GM08714 (cell line): ENCODE data around the gene RPL13A.
A peak's percentile ranks its signal among the peaks of the same experiment; 100 is the strongest.

Source experiments
- H3K4me3 ChIP-seq: fragments of 200-500 bp; sonication (Bioruptor generic); 2 replicates; pipeline ENCODE4 v1.5.1; 2014; ENCODE audit warnings: mild to moderate bottlenecking, low read length, inconsistent platforms
- ZNF274 ChIP-seq: IDR thresholded peaks from 2 replicates; pipeline ENCODE4 v1.6.1; 2012; ENCODE audit warnings: mild to moderate bottlenecking, low read depth, low read length

Gene RPL13A

DNA sequence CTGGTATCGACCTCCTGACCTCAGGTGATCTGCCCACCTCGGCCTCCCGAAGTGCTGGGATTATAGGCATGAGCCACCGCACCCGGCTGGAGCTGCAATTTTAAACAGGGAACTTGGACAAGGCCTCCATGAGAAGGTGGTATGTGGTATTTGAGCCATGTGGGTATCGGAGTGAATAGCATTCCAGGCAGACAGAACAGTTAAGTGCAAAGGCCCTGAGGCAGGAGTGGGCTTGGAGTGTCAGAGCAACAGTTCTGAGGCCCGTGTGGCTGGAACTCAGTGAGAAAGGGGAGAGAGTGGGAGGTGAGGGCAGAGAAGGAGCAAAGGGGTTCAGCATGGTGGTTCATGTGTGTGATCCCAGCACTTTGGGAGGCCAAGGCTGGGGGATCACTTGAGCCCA, 43.3 kb downstream of the RPL13A start:
- no peak for TF ChIP-seq ZNF274
- H3K4me3 ChIP-seq, result no peak overlapping the region

DNA sequence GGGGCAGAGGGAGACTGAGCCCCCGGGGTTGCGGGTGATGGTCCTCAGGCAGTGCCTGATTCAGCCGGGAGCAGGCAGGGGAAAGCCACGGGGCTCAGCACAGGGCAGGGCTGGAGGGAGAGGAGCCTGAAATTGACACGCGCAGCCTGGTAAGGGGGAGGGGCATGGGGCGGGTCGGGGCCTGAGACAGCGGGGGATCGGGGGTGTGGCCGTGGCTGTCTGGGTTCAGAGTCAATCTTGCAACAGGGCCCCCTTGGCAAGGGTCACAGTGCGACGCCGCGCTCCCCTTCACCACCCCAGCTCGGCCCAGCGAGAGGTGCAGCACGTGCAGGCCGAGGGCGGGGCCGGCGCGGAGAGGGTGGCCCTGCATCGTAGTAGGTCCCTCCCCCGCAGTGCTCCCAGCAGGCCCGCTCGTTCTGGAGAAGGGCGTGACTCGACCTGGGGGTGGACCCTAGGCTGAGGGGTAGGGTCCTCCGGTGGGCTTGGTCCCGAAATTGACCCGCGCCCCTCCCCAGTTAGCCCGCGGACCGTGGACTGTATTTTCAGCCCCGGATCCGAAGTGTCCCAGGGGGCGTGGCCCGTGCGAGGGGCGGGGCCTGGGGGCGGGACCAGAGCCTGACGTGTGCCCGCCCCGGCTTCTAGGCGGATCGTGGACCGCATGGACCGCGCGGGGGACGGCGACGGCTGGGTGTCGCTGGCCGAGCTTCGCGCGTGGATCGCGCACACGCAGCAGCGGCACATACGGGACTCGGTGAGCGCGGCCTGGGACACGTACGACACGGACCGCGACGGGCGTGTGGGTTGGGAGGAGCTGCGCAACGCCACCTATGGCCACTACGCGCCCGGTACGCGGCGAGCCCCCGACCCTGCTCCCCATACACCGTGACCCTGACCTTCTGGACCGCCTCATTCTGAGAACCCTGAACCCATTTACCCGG, 46.4 kb downstream of the RPL13A start:
- peak overlapping the region; percentile 59; the same call in 1 of the 2 replicates for H3K4me3 ChIP-seq
- no peak for TF ChIP-seq ZNF274

DNA sequence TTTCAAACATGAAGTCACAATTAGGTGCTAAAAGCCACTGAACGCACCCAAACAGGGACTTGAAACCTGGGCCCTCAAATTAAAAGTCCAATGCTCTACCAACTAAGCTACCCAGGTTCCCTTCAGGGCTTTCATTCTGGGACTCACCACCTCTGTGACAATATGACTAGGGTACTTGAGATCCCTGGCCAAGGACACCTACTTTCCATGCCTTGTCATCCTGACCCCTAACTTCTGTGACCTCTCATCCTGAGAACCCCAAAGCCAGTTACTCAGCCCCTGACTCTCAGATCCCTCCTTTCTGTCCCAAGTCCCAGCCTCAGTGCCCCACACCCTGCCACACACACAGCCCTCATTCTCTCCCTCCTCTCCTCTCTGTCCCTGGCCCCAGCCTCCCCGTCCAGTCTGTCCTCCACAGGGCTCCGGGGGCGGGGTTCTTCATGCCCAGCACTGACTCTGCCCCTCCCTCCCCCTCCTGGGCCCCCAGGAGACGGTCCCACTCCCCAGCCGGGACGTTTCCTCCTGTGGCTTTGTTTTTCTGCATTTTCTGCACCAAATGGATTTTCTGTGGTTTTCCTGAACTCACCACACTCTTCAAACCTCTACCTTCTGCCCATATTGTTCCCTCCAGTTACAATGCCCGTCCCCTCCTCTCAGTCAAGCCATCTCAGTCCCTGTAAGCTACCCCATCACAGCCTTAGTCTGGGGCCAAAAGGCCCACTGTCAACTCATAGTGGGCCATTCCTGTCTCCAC, 47.4 kb downstream of the RPL13A start:
- no peak for TF ChIP-seq ZNF274
- peak overlapping the region; percentile 59; the same call in 1 of the 2 replicates for H3K4me3 ChIP-seq

DNA sequence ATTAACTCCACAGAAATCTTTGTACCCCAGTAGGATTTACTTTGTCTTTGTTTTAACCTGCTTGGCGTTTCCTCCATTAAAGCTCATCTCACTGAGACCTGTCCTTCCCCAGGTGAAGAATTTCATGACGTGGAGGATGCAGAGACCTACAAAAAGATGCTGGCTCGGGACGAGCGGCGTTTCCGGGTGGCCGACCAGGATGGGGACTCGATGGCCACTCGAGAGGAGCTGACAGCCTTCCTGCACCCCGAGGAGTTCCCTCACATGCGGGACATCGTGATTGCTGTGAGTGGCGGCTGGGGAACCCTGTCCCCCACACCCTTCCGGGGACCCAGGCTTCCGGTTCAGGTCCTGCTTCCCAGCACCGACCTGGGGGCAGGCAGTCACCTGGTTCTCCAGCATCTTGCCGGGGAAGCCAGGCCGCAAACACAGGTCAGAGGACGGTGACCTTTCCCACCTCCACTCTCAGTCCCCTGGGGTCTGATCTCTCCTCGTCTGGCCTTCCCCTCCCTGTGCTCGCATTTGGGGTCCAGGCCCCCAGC, 49.6 kb downstream of the RPL13A start:
- H3K4me3 ChIP-seq, result no peak overlapping the region
- no peak for TF ChIP-seq ZNF274

DNA sequence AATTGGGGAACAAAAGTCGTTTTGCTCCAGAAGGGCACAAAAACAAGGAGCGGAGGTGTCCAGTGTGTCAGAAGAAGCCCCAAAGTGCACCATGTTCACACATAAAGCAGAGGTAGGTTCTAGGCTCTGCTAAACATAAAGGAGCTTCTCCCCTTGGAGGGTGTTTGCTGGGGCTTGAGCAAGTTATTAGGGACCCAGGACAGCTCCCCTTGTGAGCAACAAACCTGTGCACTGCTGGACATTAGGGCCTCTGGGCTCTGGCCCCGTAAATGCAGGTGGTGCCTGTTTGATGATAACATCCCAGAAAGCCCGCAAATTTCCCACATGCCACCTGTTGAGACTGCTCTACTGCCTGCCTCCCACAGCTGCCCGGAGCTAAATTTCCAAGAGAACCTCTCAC, 51.2 kb downstream of the RPL13A start:
- no peak overlapping the region for H3K4me3 ChIP-seq
- no peak for TF ChIP-seq ZNF274

DNA sequence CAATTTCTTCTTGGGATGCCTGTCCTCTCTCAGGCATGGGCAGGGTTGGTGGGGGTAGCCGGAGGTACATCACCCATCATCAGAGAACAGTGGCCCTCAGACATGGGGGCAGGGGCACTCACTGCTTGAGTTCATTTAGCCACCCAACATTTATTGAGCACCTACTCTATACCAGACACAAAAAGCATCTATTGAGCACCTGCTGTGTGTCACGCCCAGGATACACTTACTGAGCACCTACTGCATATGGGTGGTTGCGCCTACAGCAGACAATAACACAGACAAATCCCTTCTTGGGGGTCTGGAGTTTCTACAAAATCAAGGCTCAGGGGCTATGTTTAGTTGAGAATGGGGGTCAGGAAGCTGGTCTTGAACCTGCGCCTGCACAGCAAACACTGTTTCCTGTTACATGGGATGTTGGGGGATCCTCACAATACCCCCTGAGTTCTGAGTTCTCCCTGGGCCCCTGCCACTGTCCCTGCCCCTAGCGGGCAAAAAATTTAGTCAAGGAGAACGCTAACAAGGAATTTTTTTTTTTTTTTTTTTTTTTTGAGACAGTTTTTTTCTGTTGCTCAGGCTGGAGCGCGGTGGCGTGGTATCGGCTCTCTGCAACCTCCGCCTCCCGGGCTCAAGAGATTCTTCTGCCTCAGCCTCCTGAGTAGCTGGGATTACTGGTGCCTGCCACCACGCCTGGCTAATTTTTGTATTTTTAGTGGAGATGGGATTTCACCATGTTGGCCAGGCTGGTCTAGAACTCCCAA, 52.0 kb downstream of the RPL13A start:
- H3K4me3 ChIP-seq, result no peak overlapping the region

More for the DNA sequence above, 52.0 kb downstream of the RPL13A start:
- TF ChIP-seq ZNF274, result no peak
